LNCAP (cell line): ENCODE measurements around the gene RGS11.

ENCODE experiments used
- CTCF ChIP-seq: fragments of 450-650 bp; IDR thresholded peaks from 2 replicates; pipeline ENCODE4 v1.5.1; 2017; ENCODE audit warnings: mild to moderate bottlenecking

The RGS11 gene

GRCh38 chr16:275041-275641, 603 bp downstream of the RGS11 start:
- no peak for TF ChIP-seq CTCF

GRCh38 chr16:273547-274421, 2.0 kb downstream of the RGS11 start:
- TF ChIP-seq CTCF, result no peak

- TF ChIP-seq CTCF, result no peak
Measured at GRCh38 chr16:272633-273546, 2.9 kb downstream of the RGS11 start.

GRCh38 chr16:270381-271255, 5.1 kb downstream of the RGS11 start:
- TF ChIP-seq CTCF, result no peak

- TF ChIP-seq CTCF, result no peak
Measured at GRCh38 chr16:269061-269796, 6.5 kb downstream of the RGS11 start.

GRCh38 chr16:268141-269053, 7.3 kb downstream of the RGS11 start:
- TF ChIP-seq CTCF, result no peak
